ENCODE measurements around the gene TP53. TPM values are rescaled to one million over a fixed set of nuclear protein-coding genes. Genes with fewer than 3 reads are reported as not detected.

TP53 gene
- total RNA-seq, 1 experiment from 2014 or later = 179 TPM

- TF ChIP-seq, protein P1, sequence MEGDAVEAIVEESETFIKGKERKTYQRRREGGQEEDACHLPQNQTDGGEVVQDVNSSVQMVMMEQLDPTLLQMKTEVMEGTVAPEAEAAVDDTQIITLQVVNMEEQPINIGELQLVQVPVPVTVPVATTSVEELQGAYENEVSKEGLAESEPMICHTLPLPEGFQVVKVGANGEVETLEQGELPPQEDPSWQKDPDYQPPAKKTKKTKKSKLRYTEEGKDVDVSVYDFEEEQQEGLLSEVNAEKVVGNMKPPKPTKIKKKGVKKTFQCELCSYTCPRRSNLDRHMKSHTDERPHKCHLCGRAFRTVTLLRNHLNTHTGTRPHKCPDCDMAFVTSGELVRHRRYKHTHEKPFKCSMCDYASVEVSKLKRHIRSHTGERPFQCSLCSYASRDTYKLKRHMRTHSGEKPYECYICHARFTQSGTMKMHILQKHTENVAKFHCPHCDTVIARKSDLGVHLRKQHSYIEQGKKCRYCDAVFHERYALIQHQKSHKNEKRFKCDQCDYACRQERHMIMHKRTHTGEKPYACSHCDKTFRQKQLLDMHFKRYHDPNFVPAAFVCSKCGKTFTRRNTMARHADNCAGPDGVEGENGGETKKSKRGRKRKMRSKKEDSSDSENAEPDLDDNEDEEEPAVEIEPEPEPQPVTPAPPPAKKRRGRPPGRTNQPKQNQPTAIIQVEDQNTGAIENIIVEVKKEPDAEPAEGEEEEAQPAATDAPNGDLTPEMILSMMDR (IDR thresholded peaks at IDR 0.05) = no peak
- 0 out of 2 replicates have a peak, but pooled peaks have one; percentile 65 for TF ChIP-seq ZBTB43 (CRISPR knock-in tag; IDR thresholded peaks at IDR 0.05)
- TF ChIP-seq AFF4 (CRISPR knock-in tag; IDR thresholded peaks at IDR 0.05; ENCODE audit: borderline replicate concordance) = no peak
- TF ChIP-seq MXD4 (CRISPR knock-in tag; IDR thresholded peaks at IDR 0.05; ENCODE audit: borderline replicate concordance) = no peak
- TF ChIP-seq PRDM15 (CRISPR knock-in tag; IDR thresholded peaks at IDR 0.05) = peak; percentile 100
- peak; percentile 85 for TF ChIP-seq SP1 (CRISPR knock-in tag; conservative IDR thresholded peaks at IDR 0.05)
- no peak for TF ChIP-seq ELF4 (CRISPR knock-in tag; IDR thresholded peaks at IDR 0.05; ENCODE audit: low read depth)
- 0 out of 2 replicates have a peak, but pooled peaks have one; percentile 46 for TF ChIP-seq ZBTB21 (CRISPR knock-in tag; IDR thresholded peaks at IDR 0.05; ENCODE audit: borderline replicate concordance)
- peak; percentile 28; the same call in 1 of the 2 replicates for TF ChIP-seq CREB1 (CRISPR knock-in tag; IDR thresholded peaks at IDR 0.05)
- TF ChIP-seq ARID4B (CRISPR knock-in tag; IDR thresholded peaks at IDR 0.05; ENCODE audit: borderline replicate concordance) = 0 out of 2 replicates have a peak, but pooled peaks have one; percentile 44
- no peak for TF ChIP-seq FOXP1 (CRISPR knock-in tag; IDR thresholded peaks at IDR 0.05; ENCODE audit: borderline replicate concordance)
- no peak for TF ChIP-seq NR2C2 (CRISPR knock-in tag; IDR thresholded peaks at IDR 0.05)
- TF ChIP-seq ERG (CRISPR knock-in tag; IDR thresholded peaks at IDR 0.05) = no peak
- no peak for TF ChIP-seq TEAD4 (CRISPR knock-in tag; IDR thresholded peaks at IDR 0.05)
- TF ChIP-seq SOX15 (CRISPR knock-in tag; IDR thresholded peaks at IDR 0.05) = no peak
- 0 out of 2 replicates have a peak, but pooled peaks have one; percentile 29 for TF ChIP-seq USF1 (CRISPR knock-in tag; IDR thresholded peaks at IDR 0.05)
- TF ChIP-seq E2F5 (CRISPR knock-in tag; IDR thresholded peaks at IDR 0.05) = 0 out of 2 replicates have a peak, but pooled peaks have one; percentile 60
Measured at GRCh38 chr17:7716901-7717755, 29.8 kb upstream of the TP53 start, which contains the start of gene DNAH2 (continued).

Data from WTC11 (cell line).